Measurements from ENCODE around the gene ZFYVE28.

DNA sequence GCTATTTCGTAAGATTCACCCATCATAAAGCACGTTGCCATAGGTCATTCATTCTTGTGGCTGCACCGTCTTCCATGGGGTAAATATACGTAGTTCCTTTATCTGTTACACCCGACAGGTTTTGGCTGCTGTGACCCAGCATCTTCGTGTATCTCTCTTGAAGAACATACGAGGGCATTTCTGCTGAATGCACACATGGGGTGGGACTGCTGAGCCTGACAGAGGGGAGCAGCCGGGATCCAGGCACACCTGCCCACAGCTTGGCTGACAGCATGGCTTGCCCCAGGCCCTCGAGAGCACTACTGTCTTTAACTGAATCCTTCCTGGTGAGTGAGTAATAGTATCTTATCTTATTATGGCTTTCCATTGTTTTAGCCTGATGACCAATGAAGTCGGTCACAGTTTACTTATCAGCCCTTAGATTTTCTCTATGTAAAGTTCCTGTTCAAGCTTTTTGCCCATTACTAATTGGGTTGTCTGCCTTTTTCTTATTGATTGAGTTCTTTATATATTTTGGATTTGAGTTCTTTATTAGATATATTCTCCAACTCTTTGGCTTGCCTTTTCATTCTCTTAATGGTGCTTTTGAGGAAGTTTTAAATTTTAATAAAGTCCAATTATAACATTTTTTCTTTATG is 111.6 kb downstream of the ZFYVE28 start:
- TF ChIP-seq, protein P1, sequence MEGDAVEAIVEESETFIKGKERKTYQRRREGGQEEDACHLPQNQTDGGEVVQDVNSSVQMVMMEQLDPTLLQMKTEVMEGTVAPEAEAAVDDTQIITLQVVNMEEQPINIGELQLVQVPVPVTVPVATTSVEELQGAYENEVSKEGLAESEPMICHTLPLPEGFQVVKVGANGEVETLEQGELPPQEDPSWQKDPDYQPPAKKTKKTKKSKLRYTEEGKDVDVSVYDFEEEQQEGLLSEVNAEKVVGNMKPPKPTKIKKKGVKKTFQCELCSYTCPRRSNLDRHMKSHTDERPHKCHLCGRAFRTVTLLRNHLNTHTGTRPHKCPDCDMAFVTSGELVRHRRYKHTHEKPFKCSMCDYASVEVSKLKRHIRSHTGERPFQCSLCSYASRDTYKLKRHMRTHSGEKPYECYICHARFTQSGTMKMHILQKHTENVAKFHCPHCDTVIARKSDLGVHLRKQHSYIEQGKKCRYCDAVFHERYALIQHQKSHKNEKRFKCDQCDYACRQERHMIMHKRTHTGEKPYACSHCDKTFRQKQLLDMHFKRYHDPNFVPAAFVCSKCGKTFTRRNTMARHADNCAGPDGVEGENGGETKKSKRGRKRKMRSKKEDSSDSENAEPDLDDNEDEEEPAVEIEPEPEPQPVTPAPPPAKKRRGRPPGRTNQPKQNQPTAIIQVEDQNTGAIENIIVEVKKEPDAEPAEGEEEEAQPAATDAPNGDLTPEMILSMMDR (IDR thresholded peaks at IDR 0.05): no peak
- no peak for TF ChIP-seq POLR2A (IDR thresholded peaks at IDR 0.05)
